ENCODE data around the gene RGMA. TPM values are rescaled to one million over a fixed set of nuclear protein-coding genes. Genes with fewer than 3 reads are reported as not detected.

The RGMA gene
- total and polyA plus RNA-seq, 2 of the 8 experiments (the other 6 are each of a cell fraction or from before 2014, with no cell fraction given) = 19.9 to 39.8 TPM

GRCh38 chr15:93124126-93124525 is 35.1 kb upstream of the RGMA start (continued):
- TF ChIP-seq CHD7 (IDR thresholded peaks at IDR 0.05; ENCODE audit: insufficient replicate concordance, low read length) = no peak
- TF ChIP-seq SP4 (IDR thresholded peaks at IDR 0.05; ENCODE audit: low read length) = no peak
- no peak for TF ChIP-seq SRF (IDR thresholded peaks at IDR 0.05; ENCODE audit: low read depth, low read length)
- TF ChIP-seq POLR2A (IDR thresholded peaks at IDR 0.05; ENCODE audit: control extremely low read depth in 1 of 2, low read depth in 2 of 2, low read length in 2 of 2) = no peak
- TF ChIP-seq, protein P1, sequence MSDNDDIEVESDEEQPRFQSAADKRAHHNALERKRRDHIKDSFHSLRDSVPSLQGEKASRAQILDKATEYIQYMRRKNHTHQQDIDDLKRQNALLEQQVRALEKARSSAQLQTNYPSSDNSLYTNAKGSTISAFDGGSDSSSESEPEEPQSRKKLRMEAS (IDR thresholded peaks at IDR 0.05) = no peak
- TF ChIP-seq, protein P2, sequence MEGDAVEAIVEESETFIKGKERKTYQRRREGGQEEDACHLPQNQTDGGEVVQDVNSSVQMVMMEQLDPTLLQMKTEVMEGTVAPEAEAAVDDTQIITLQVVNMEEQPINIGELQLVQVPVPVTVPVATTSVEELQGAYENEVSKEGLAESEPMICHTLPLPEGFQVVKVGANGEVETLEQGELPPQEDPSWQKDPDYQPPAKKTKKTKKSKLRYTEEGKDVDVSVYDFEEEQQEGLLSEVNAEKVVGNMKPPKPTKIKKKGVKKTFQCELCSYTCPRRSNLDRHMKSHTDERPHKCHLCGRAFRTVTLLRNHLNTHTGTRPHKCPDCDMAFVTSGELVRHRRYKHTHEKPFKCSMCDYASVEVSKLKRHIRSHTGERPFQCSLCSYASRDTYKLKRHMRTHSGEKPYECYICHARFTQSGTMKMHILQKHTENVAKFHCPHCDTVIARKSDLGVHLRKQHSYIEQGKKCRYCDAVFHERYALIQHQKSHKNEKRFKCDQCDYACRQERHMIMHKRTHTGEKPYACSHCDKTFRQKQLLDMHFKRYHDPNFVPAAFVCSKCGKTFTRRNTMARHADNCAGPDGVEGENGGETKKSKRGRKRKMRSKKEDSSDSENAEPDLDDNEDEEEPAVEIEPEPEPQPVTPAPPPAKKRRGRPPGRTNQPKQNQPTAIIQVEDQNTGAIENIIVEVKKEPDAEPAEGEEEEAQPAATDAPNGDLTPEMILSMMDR (IDR thresholded peaks at IDR 0.05; ENCODE audit: control extremely low read depth in 1 of 3, insufficient read depth in 1 of 3, low read depth in 1 of 3, low read length in 3 of 3) = no peak
- TF ChIP-seq HDAC2 (IDR thresholded peaks at IDR 0.05; ENCODE audit: borderline replicate concordance in 1 of 2, low read depth in 2 of 2, low read length in 2 of 2) = no peak

Measured in H1 (cell line).